Femur (tissue), 1 donor: Measurements from ENCODE around the gene EFHC1.
"Not testable (repeated sequence)": the region's sequence is repeated elsewhere in the genome, so short reads cannot be mapped to it uniquely, and the experiment has no call there.

ENCODE experiments used
- DNase-seq: peaks from one replicate; pipeline ENCODE4 v3.0.0-alpha.2; 2017

EFHC1 gene

DNA sequence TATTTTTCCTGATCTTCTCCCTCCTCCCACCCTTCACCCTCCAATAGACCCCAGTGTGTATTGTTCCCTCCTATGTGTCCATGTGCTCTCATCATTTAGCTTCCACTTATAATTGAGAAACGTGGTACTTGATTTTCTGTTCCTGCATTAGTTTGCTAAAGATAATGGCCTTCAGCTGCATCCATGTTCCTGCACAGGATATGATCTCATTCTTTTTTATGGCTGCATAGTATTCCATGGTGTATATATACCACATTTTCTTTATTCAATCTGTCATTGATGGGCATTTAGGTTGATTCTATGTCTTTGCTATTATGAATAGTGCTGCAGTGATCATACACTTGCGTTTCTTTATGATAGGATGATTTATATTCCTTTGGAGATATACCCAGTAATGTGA lies 41.1 kb downstream of the EFHC1 start:
- DNase-seq, result not testable (repeated sequence)

- DNase-seq, result no peak
Observed at GRCh38 chr6:52474173-52474572, 54.0 kb downstream of the EFHC1 start.

GRCh38 chr6:52475307-52475706 lies 55.2 kb downstream of the EFHC1 start:
- no peak for DNase-seq

- DNase-seq, result no peak
Observed at GRCh38 chr6:52482903-52483670, 62.9 kb downstream of the EFHC1 start.

DNA sequence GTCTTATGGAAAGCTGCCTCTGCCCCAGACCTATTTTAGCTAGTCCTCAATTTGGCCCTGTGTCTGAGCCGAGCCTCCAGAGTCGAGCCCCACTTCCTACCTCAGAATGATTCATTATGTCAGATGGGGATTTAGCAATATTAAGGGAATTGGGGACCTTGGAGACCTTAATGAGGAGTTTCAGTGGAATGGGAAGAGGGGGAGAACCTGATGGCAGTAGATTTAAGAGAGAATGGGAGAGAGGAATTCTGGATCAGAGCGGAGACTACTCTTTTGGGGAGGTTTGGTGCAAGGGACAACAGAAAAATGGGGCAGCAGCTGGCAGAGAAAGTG lies 63.5 kb downstream of the EFHC1 start:
- no peak for DNase-seq

GRCh38 chr6:52489881-52490280 lies 69.7 kb downstream of the EFHC1 start:
- DNase-seq, result no peak

DNA sequence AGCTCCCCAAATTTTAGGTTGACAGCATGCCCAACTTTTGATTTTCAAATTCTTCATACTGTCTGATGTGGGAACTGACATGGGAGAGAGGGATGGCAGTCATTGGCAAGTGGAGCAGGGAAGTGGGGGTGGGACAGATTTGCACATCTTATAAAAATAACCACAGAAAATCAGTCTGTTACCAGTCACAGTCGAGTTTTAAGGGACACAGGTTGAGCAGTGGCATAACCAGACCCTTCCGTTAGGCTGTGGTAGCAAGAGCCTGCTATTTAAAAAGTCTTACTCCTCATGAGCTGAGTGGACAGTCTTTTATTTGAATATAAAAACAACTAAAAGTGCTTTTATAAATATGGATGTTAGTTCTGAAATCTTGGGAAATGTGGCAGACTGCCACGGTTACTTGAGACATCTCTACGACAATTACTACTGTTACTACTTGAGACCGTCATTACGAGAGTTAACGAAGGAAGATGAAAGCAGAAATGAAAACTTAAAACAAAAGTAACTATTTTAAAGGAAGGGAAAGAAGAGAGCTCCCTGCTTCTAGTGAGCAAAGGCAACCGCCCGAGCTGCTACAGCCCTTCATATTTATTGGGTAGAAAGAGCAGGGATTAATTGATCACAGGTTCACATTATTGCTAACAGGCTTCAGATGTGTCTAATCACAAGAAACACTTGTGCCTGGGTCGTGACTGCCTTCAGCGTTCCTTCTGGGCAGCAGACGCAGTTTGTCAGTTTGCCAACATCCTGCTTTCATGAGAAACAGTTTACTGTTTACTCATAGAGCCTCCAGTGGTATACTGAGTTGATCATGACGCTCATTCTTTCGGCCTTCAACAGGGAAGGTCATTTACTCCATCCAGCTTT lies 71.3 kb downstream of the EFHC1 start:
- no peak for DNase-seq

GRCh38 chr6:52493669-52494068 lies 73.5 kb downstream of the EFHC1 start:
- DNase-seq, result no peak

DNA sequence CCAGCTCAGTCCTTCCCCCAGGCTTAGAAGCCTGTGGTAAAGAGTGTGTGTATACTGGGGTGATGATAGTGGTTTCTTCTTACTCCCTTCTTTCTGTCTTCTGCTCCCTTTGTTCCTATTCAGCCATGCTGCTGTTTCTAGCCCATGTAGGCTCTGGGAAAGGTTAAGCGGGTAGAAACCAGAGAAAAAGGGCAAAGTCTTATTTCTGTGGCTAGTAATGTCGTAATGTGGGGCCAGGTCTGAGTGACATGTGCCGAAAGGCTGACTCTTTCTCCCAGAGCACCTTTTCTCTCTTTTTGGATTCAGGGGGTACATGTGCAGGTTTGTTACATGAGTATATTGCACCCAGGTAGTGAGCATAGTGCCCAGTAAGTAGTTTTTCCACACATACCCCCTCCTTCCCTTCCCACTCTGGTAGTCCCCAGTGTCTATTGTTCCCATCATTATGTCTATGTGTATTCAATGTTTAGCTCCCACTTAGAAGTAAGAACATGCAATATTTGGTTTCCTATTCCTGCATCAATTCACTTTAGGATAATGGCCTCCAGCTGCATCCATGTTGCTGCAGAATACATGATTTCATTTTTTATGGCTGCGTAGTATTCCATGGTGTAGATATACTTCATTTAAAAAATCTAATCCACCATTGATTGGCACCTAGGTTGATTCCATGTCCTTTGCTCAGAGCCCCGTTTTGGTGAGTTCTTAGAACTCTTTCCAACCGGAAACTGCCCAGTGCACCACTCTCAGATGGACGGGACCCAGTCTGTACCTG lies 74.3 kb downstream of the EFHC1 start:
- no peak for DNase-seq

- no peak for DNase-seq
Observed at GRCh38 chr6:52495922-52496321, 75.8 kb downstream of the EFHC1 start.

GRCh38 chr6:52496631-52497030 lies 76.5 kb downstream of the EFHC1 start:
- DNase-seq, result no peak

GRCh38 chr6:52497652-52498408 lies 77.7 kb downstream of the EFHC1 start:
- DNase-seq, result no peak

GRCh38 chr6:52498538-52499017 lies 78.4 kb downstream of the EFHC1 start:
- no peak for DNase-seq

- no peak for DNase-seq
Observed at GRCh38 chr6:52499026-52499425, 78.9 kb downstream of the EFHC1 start.

- DNase-seq, result no peak
Observed at GRCh38 chr6:52499681-52500236, 79.6 kb downstream of the EFHC1 start.

- DNase-seq, result no peak
Observed at GRCh38 chr6:52500238-52501129, 80.3 kb downstream of the EFHC1 start.

DNA sequence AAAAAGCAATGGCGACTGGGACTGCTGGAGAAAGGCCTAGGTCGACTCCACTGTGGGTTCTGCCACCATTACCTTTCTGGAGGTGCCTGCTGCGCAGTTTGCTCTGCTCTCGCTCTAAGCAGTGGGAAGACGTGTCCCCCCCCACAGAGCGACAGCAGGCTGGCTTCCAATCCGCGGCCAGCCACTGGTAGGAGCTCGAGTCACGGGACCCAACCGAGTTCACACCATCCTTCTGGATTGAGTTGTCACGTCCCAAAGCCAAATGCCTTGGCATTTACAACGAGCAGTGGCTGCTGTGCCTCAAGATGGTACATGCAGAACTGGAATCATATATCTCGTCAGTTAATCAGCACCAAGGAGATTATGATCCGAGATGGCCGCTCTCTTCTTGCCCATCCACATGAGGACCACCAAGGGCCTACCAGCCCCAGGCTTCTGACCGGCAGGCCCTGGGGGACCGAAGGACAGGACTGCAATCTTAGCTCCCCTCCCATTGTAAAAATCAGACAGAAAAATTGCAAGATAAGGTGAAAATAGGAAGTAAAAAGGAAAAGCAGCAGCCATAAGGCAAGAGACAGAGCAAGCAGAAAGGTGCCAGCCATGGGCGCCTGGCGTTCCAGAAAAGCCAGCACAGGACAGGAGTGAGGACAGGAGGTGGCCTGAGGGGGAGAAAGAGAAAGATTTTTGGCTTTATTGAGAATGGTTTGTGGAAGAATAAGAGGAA lies 82.3 kb downstream of the EFHC1 start:
- no peak for DNase-seq

DNA sequence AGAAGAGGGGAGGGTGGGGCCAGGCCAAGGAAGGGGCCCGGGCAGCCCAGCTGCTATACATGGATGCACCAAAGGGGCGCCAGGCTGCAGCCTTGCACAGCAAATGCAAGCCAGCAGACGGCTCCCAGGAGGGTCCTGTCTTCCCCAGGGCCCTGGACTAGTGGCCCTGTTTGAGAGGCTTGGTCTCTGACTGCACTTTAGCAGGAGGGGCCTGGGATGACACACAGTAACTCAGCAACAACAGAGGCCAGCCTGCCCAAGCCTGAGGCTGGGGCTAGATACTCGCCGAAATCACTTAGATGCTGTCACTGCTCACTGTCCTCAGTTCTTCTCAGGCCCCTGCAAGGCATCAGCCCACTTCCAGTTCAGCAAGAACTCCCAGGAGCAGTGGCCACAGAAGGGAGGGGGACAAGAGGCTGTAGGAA lies 83.2 kb downstream of the EFHC1 start:
- DNase-seq, result no peak

- peak; percentile 86 for DNase-seq
Observed at GRCh38 chr6:52503851-52504781, 84.0 kb downstream of the EFHC1 start.
